ENCODE measurements around the gene RPS6KB2. TPM values are rescaled to one million over a fixed set of nuclear protein-coding genes. Genes with fewer than 3 reads are reported as not detected.
A peak's percentile ranks its signal among the peaks of the same experiment; 100 is the strongest.

RPS6KB2 gene
- total RNA-seq, 1 experiment from 2014 or later: 116 TPM

DNA sequence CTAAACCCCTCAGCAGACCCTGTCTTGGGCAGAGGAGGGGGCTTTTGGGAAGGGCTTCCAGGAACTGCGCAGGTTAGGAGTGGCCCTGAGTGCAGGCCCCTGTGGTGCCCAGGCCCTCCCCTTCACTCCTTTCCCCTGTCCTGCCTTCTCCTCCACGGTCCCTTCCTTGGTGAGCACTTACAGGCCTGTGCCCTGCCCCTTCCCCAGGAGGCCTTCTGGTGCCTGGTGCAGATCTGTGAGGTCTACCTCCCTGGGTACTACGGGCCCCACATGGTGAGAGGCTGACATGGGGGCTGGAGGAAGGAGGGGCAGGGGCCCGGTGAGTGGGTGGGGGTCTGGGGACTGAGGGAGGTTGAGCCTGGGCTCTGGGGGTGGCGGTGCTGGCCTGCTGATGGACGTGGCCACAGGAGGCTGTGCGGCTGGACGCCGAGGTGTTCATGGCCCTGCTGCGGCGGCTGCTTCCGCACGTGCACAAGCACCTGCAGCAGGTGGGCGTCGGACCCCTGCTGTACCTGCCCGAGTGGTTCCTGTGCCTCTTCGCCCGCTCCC lies 21.8 kb upstream of the RPS6KB2 start:
- no peaks in the 10 kb centered on the region for H3K9me3 ChIP-seq
- peaks cover 4% of the 10 kb centered on the region for H3K4me1 ChIP-seq
- peaks cover 7% of the 10 kb centered on the region for H3K4me1 Mint-ChIP-seq (ENCODE audit: low read depth, unreplicated experiment)
- no peaks in the 10 kb centered on the region for H3K36me3 ChIP-seq (ENCODE audit: control insufficient read depth, insufficient read depth, low read length)
- H3K27me3 Mint-ChIP-seq (ENCODE audit: insufficient read depth, unreplicated experiment): no peaks in the 10 kb centered on the region
- no peaks in the 10 kb centered on the region for H3K9me3 Mint-ChIP-seq (ENCODE audit: unreplicated experiment)
- no peak overlapping the region for H3K4me3 ChIP-seq (ENCODE audit: low read depth, low read length)
- TF ChIP-seq CTCF (IDR thresholded peaks at IDR 0.05; ENCODE audit: insufficient read depth in 1 of 2, low read depth in 1 of 2, low read length in 1 of 2, severe bottlenecking in 1 of 2, unreplicated experiment in 1 of 2): no peak
- CTCF ChIA-PET: interaction anchor here (0.7 to 1.2 kb wide), 5 partner anchors 12 to 288 kb away, joined by 3 to 6 read pairs (median 3); partner anchors contain the start of genes CORO1B and KDM2A
- no peak overlapping the region for H3K27ac Mint-ChIP-seq (ENCODE audit: unreplicated experiment)
- POLR2A ChIA-PET: interaction anchor here (0.6 kb wide), 1 partner anchor 583 kb away, joined by 3 read pairs; no protein-coding TSS in a partner anchor
- DNase-seq: no peak
- BruUV-seq (replicated peaks): no TSS peak
- no peak overlapping the region for H3K4me3 Mint-ChIP-seq (ENCODE audit: unreplicated experiment)
- H3K27me3 ChIP-seq (replicated peaks; ENCODE audit: control insufficient read depth, insufficient read depth, low read length): no peaks in the 10 kb centered on the region
- peaks cover 12% of the 10 kb centered on the region for H3K36me3 Mint-ChIP-seq (ENCODE audit: insufficient read depth, unreplicated experiment)
- intact Hi-C loops (cut with micrococcal nuclease; ENCODE audit: unreplicated experiment): no loop called here

- Histone ChIP-seq H3K27me3 (replicated peaks; ENCODE audit: control insufficient read depth, insufficient read depth, low read length) (no peaks in the 10 kb centered on the region), H3K9me3 (no peaks in the 10 kb centered on the region), H3K4me3 (ENCODE audit: low read depth, low read length) (no peak overlapping the region), H3K4me1 (peaks cover 1% of the 10 kb centered on the region), H3K36me3 (ENCODE audit: control insufficient read depth, insufficient read depth, low read length) (no peaks in the 10 kb centered on the region)
- H3K4me1 Mint-ChIP-seq (ENCODE audit: low read depth, unreplicated experiment): peaks cover 7% of the 10 kb centered on the region
- ChIA-PET CTCF (interaction anchor here (0.7 to 1.4 kb wide), 6 partner anchors 11 to 288 kb away, joined by 3 to 6 read pairs (median 3); partner anchors contain the start of genes CORO1B, KDM2A and TMEM134), POLR2A (interaction anchor here (0.5 to 0.8 kb wide), 3 partner anchors 14 to 583 kb away, joined by 3 to 6 read pairs (median 3); partner anchors contain the start of gene CORO1B)
- no peaks in the 10 kb centered on the region for H3K9me3 Mint-ChIP-seq (ENCODE audit: unreplicated experiment)
- no peak for DNase-seq
- intact Hi-C loops (cut with micrococcal nuclease; ENCODE audit: unreplicated experiment): no loop called here
- H3K36me3 Mint-ChIP-seq (ENCODE audit: insufficient read depth, unreplicated experiment): peaks cover 12% of the 10 kb centered on the region
- no peak overlapping the region for H3K27ac Mint-ChIP-seq (ENCODE audit: unreplicated experiment)
- H3K4me3 Mint-ChIP-seq (ENCODE audit: unreplicated experiment): no peak overlapping the region
- no peaks in the 10 kb centered on the region for H3K27me3 Mint-ChIP-seq (ENCODE audit: insufficient read depth, unreplicated experiment)
- TF ChIP-seq CTCF (IDR thresholded peaks at IDR 0.05; ENCODE audit: insufficient read depth in 1 of 2, low read depth in 1 of 2, low read length in 1 of 2, severe bottlenecking in 1 of 2, unreplicated experiment in 1 of 2): peak in 1 of 2 experiments; percentile 8
- BruUV-seq (replicated peaks): no TSS peak
Observed at GRCh38 chr11:67406969-67407687, 21.2 kb upstream of the RPS6KB2 start.

DNA sequence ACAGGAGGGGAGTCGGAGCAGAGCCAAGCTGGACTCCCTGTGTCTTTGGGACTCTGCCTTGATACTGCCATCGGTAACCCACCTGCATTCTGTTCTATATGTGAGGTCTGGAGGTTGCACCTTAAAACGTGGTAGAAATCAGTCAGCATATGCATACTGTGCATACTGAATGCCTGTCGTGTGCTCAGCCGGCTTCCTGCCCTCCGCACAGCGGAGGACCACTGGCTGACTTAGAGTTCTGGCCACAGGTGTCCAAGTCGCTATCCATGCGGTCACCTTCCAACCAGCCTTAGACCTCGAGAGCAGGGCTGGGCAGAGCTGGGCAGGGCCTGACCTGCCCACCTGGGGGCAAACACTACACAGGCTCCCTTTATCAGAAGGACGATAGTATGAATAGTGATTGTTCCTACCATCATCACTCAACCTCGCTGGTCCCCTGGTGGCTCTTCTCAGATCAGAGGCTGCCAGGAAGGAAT lies 20.6 kb upstream of the RPS6KB2 start:
- no peaks in the 10 kb centered on the region for H3K9me3 ChIP-seq
- H3K4me1 ChIP-seq: no peaks in the 10 kb centered on the region
- H3K36me3 ChIP-seq (ENCODE audit: control insufficient read depth, insufficient read depth, low read length): no peaks in the 10 kb centered on the region
- H3K27me3 ChIP-seq (replicated peaks; ENCODE audit: control insufficient read depth, insufficient read depth, low read length): no peaks in the 10 kb centered on the region
- POLR2A ChIA-PET: interaction anchor here (0.5 to 0.8 kb wide), 2 partner anchors 13 to 36 kb away, joined by 3 to 6 read pairs; partner anchors contain the start of gene CORO1B
- Mint-ChIP-seq H3K9me3 (ENCODE audit: unreplicated experiment) (no peaks in the 10 kb centered on the region), H3K4me1 (ENCODE audit: low read depth, unreplicated experiment) (peaks cover 7% of the 10 kb centered on the region), H3K36me3 (ENCODE audit: insufficient read depth, unreplicated experiment) (peaks cover 12% of the 10 kb centered on the region), H3K27ac (ENCODE audit: unreplicated experiment) (peak overlapping the region; percentile 21), H3K4me3 (ENCODE audit: unreplicated experiment) (no peak overlapping the region), H3K27me3 (ENCODE audit: insufficient read depth, unreplicated experiment) (no peaks in the 10 kb centered on the region)
- CTCF ChIA-PET: interaction anchor here (1.1 to 1.4 kb wide), 3 partner anchors 11 to 61 kb away, joined by 3 to 6 read pairs (median 3); partner anchors contain the start of genes CORO1B and TMEM134
- no peak overlapping the region for H3K4me3 ChIP-seq (ENCODE audit: low read depth, low read length)
- intact Hi-C loops (cut with micrococcal nuclease; ENCODE audit: unreplicated experiment): no loop called here
- DNase-seq: no peak
- no peak for TF ChIP-seq CTCF (IDR thresholded peaks at IDR 0.05; ENCODE audit: insufficient read depth in 1 of 2, low read depth in 1 of 2, low read length in 1 of 2, severe bottlenecking in 1 of 2, unreplicated experiment in 1 of 2)
- no TSS peak for BruUV-seq (replicated peaks)
